GM19468 (cell line): Measurements from ENCODE around the gene CARMIL3.

ENCODE experiments used
- ATAC-seq: cut with Tn5 transposase; IDR thresholded peaks from one replicate; pipeline ENCODE4 v1.9.1; 2021; ENCODE audit warnings: mild to moderate bottlenecking, moderate library complexity, moderate number of reproducible peaks; ENCODE audit not compliant: unreplicated experiment; ENCODE audit errors: extremely low read depth

Gene CARMIL3

GRCh38 chr14:24060984-24061913 lies 9.4 kb downstream of the CARMIL3 start:
- no peak for ATAC-seq

- ATAC-seq = no peak
Observed at GRCh38 chr14:24062216-24062980, 10.6 kb downstream of the CARMIL3 start.

- no peak for ATAC-seq
Observed at GRCh38 chr14:24063263-24063836, 11.5 kb downstream of the CARMIL3 start.

GRCh38 chr14:24064091-24064795 lies 12.4 kb downstream of the CARMIL3 start:
- no peak for ATAC-seq

- no peak for ATAC-seq
Observed at GRCh38 chr14:24064856-24065255, 13.0 kb downstream of the CARMIL3 start.

GRCh38 chr14:24065408-24065807 lies 13.6 kb downstream of the CARMIL3 start:
- ATAC-seq = no peak

GRCh38 chr14:24066496-24067132 lies 14.8 kb downstream of the CARMIL3 start:
- ATAC-seq = no peak

GRCh38 chr14:24067133-24068082 lies 15.6 kb downstream of the CARMIL3 start:
- ATAC-seq = no peak

GRCh38 chr14:24068711-24069410 lies 17.1 kb downstream of the CARMIL3 start:
- no peak for ATAC-seq

GRCh38 chr14:24069411-24069735 lies 17.6 kb downstream of the CARMIL3 start:
- ATAC-seq = no peak

- no peak for ATAC-seq
Observed at GRCh38 chr14:24070285-24071143, 18.7 kb downstream of the CARMIL3 start.

- no peak for ATAC-seq
Observed at GRCh38 chr14:24071144-24071697, 19.4 kb downstream of the CARMIL3 start, which contains the start of gene CPNE6. Gene CPNE6 (plus strand): TSS chr14:24071562. CDS start chr14:24072937, 1,375 bp downstream.

- no peak for ATAC-seq
Observed at GRCh38 chr14:24071836-24072430, 20.1 kb downstream of the CARMIL3 start.

- ATAC-seq = no peak
Observed at GRCh38 chr14:24072436-24072835, 20.6 kb downstream of the CARMIL3 start.

GRCh38 chr14:24072881-24073877 lies 21.4 kb downstream of the CARMIL3 start:
- no peak for ATAC-seq
